PFSK-1 (cell line): Measurements from ENCODE around the gene TUBA8.

Experiments
- FOXP2 ChIP-seq: optimal IDR thresholded peaks from 2 replicates; pipeline ENCODE3; 2011; ENCODE audit warnings: borderline replicate concordance, control low read depth, inconsistent platforms; ENCODE audit not compliant: insufficient read depth; ENCODE audit errors: extremely low read length, extremely low read depth
- POLR2AphosphoS5 ChIP-seq: IDR thresholded peaks from 2 replicates; pipeline ENCODE4 v1.6.1; 2012; ENCODE audit warnings: low read depth, mild to moderate bottlenecking, control low read depth, low read length, moderate library complexity
- SIN3A ChIP-seq: IDR thresholded peaks from 2 replicates; pipeline ENCODE4 v1.6.1; 2012; ENCODE audit warnings: mild to moderate bottlenecking, low read length, moderate library complexity, borderline replicate concordance; ENCODE audit not compliant: insufficient read depth
- TAF1 ChIP-seq: IDR thresholded peaks from 2 replicates; pipeline ENCODE4 v1.6.1; 2012; ENCODE audit warnings: low read length, control low read depth, borderline replicate concordance; ENCODE audit not compliant: insufficient read depth
- TF ChIP-seq, protein P1 (sequence below), 2 experiments: IDR thresholded peaks; 2 replicates each; pipeline versions ENCODE4 v1.6.1 to v1.8.0; 2011 to 2012; ENCODE audit warnings: low read depth in 2 of 2, low read length in 2 of 2, control low read depth in 1 of 2, inconsistent platforms in 1 of 2, mild to moderate bottlenecking in 1 of 2, moderate library complexity in 1 of 2; ENCODE audit not compliant: insufficient read depth in 1 of 2

Gene TUBA8

GRCh38 chr22:18130018-18130417, 19.4 kb downstream of the TUBA8 start:
- TF ChIP-seq FOXP2, result no peak
- no peak for TF ChIP-seq SIN3A
- TF ChIP-seq POLR2AphosphoS5, result no peak
- TF ChIP-seq, protein P1, sequence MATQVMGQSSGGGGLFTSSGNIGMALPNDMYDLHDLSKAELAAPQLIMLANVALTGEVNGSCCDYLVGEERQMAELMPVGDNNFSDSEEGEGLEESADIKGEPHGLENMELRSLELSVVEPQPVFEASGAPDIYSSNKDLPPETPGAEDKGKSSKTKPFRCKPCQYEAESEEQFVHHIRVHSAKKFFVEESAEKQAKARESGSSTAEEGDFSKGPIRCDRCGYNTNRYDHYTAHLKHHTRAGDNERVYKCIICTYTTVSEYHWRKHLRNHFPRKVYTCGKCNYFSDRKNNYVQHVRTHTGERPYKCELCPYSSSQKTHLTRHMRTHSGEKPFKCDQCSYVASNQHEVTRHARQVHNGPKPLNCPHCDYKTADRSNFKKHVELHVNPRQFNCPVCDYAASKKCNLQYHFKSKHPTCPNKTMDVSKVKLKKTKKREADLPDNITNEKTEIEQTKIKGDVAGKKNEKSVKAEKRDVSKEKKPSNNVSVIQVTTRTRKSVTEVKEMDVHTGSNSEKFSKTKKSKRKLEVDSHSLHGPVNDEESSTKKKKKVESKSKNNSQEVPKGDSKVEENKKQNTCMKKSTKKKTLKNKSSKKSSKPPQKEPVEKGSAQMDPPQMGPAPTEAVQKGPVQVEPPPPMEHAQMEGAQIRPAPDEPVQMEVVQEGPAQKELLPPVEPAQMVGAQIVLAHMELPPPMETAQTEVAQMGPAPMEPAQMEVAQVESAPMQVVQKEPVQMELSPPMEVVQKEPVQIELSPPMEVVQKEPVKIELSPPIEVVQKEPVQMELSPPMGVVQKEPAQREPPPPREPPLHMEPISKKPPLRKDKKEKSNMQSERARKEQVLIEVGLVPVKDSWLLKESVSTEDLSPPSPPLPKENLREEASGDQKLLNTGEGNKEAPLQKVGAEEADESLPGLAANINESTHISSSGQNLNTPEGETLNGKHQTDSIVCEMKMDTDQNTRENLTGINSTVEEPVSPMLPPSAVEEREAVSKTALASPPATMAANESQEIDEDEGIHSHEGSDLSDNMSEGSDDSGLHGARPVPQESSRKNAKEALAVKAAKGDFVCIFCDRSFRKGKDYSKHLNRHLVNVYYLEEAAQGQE (IDR thresholded peaks at IDR 0.05; ENCODE audit: insufficient read depth in 1 of 2, low read depth in 2 of 2, low read length in 2 of 2), result no peak
- TF ChIP-seq TAF1, result no peak

- TF ChIP-seq POLR2AphosphoS5 (no peak), TAF1 (no peak), FOXP2 (no peak), SIN3A (no peak)
- TF ChIP-seq, protein P1 (IDR thresholded peaks at IDR 0.05; ENCODE audit: insufficient read depth in 1 of 2, low read depth in 2 of 2, low read length in 2 of 2), result no peak
Observed at GRCh38 chr22:18130699-18131429, 20.3 kb downstream of the TUBA8 start.

DNA sequence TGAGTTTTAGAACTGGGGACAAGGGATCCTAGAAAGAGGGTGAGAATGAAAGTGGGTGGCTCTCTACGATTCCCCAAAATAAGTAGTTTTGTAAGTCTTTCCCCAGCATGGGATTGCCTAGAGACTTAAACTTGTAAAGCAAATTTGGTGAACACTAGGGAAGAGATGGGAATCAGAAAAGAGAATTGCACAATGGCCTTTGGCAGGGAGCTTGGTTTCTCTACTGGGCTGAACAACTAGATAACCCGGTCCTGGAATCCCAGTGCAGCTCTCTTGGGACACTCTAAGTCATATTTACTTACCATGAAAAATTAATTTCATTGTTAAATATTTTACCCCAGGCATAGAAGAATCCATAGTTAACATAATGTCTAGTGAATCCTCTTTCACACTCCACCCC, 22.8 kb downstream of the TUBA8 start:
- TF ChIP-seq, protein P1 (IDR thresholded peaks at IDR 0.05; ENCODE audit: insufficient read depth in 1 of 2, low read depth in 2 of 2, low read length in 2 of 2), result no peak
- TF ChIP-seq TAF1 (no peak), SIN3A (no peak), POLR2AphosphoS5 (no peak), FOXP2 (no peak)

- TF ChIP-seq SIN3A (no peak), TAF1 (no peak), POLR2AphosphoS5 (no peak)
Observed at GRCh38 chr22:18136563-18137320, 26.1 kb downstream of the TUBA8 start.

DNA sequence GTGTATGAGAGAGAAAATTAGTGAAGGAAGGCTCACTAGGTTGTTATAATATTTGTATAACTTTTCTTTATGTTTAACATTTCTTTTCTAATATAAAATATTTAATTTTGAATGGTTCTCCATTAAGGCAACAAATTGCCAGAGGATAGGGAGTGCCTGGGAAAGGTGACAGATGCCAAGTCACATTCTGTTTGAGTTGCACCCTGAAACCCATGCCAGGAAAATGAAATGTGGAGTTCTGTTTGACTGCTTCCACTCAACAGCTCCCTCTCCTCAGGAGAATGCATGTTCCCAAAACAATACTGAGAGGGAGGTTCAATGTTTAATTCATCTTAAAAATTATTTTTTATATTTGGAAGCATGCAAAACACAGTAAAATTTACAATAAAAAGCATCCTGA, 33.5 kb downstream of the TUBA8 start:
- TF ChIP-seq SIN3A (no peak), FOXP2 (no peak), POLR2AphosphoS5 (no peak), TAF1 (no peak)
- TF ChIP-seq, protein P1 (IDR thresholded peaks at IDR 0.05; ENCODE audit: insufficient read depth in 1 of 2, low read depth in 2 of 2, low read length in 2 of 2), result no peak
